ENCODE results near the gene ABHD5. TPM values are rescaled to one million over a fixed set of nuclear protein-coding genes. Genes with fewer than 3 reads are reported as not detected.
A peak's percentile ranks its signal among the peaks of the same experiment; 100 is the strongest.
"Not testable (repeated sequence)": the region's sequence is repeated elsewhere in the genome, so short reads cannot be mapped to it uniquely, and the experiment has no call there.

The ABHD5 gene
- total RNA-seq (10 to 100 TPM; 11.3 to 16.5 TPM), total RNA-seq (23.3 to 40.6 reads per million in 2 donors)

DNA sequence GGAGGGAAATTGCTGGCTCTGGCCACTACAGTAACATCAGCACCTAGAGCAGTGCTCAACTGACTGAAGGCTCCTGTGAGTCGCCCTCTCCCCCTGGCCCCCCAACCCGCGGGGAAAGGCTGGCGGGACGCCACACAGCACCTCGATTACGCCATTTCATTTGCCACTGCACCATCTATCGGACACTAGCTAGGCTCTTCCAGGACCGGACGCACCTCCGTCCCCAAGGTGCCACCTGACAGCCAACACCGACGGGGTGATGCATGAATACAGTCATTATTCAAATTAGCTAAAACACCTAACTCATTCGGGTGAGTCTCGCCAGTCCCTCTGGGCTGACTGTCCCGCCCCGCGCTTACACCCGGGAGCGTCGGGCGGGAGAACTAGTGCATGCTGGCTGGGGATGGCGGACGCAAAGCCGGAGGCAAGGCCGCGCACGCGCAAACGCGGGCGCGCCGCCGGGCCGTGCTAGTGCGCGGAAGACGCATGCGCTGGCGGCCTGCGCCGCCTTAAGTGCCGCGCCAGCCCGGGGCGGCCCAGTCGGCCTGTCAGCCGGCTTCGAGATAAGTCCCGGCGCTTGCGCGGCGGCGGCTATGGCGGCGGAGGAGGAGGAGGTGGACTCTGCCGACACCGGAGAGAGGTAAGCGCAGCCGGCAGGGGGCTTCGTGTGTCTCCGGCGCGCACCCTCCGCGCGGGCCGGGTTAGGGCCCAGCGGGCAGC, at the start of gene ABHD5:
TSS of gene ABHD5 (plus strand) at position 539 of the 720 bp plus-strand sequence. CDS start at position 594, 55 bp downstream.
- H3K9me3 ChIP-seq (ENCODE audit: control insufficient read depth, low read length, poor library complexity, severe bottlenecking), result no peaks in the 10 kb centered on the region
- peaks cover 2% of the 10 kb centered on the region for H3K36me3 Mint-ChIP-seq (ENCODE audit: low read depth)
- DNase-seq, result peak; percentile 93 to 98 (median 95)
- H3K27me3 Mint-ChIP-seq, result no peaks in the 10 kb centered on the region
- H3K4me1 Mint-ChIP-seq, result peaks cover 33% of the 10 kb centered on the region
- H3K4me3 Mint-ChIP-seq, result peak within 1 kb of the TSS; percentile 92
- ATAC-seq, result peak; percentile 95
- H3K27ac Mint-ChIP-seq, result peak within 1 kb of the TSS; percentile 92

GRCh38 chr3:43641306-43642114, 49.2 kb upstream of the ABHD5 start:
- H3K36me3 Mint-ChIP-seq (ENCODE audit: low read depth), result no peaks in the 10 kb centered on the region
- H3K27me3 Mint-ChIP-seq, result peaks cover 25% of the 10 kb centered on the region
- H3K27ac Mint-ChIP-seq, result no peak overlapping the region
- DNase-seq (no peak), ATAC-seq (no peak)
- no peaks in the 10 kb centered on the region for H3K9me3 ChIP-seq (ENCODE audit: control insufficient read depth, low read length, poor library complexity, severe bottlenecking)
- peaks cover 6% of the 10 kb centered on the region for H3K4me1 Mint-ChIP-seq
- H3K4me3 Mint-ChIP-seq, result no peak overlapping the region

- no peak overlapping the region for H3K4me3 Mint-ChIP-seq
- H3K27ac Mint-ChIP-seq, result no peak overlapping the region
- DNase-seq (no peak), ATAC-seq (no peak)
- H3K4me1 Mint-ChIP-seq, result no peaks in the 10 kb centered on the region
- peaks cover 19% of the 10 kb centered on the region for H3K27me3 Mint-ChIP-seq
- H3K9me3 ChIP-seq (ENCODE audit: control insufficient read depth, low read length, poor library complexity, severe bottlenecking), result no peaks in the 10 kb centered on the region
- no peaks in the 10 kb centered on the region for H3K36me3 Mint-ChIP-seq (ENCODE audit: low read depth)
These were observed 46.3 kb upstream of the ABHD5 start for GRCh38 chr3:43644443-43644842.

GRCh38 chr3:43647331-43648166, 43.2 kb upstream of the ABHD5 start:
- ATAC-seq, result no peak
- Mint-ChIP-seq H3K27ac (no peak overlapping the region), H3K4me1 (no peaks in the 10 kb centered on the region), H3K4me3 (no peak overlapping the region), H3K27me3 (peaks cover 28% of the 10 kb centered on the region), H3K36me3 (ENCODE audit: low read depth) (no peaks in the 10 kb centered on the region)
- DNase-seq, result no peak
- no peaks in the 10 kb centered on the region for H3K9me3 ChIP-seq (ENCODE audit: control insufficient read depth, low read length, poor library complexity, severe bottlenecking)

GRCh38 chr3:43648957-43649356, 41.8 kb upstream of the ABHD5 start:
- ATAC-seq, result no peak
- Mint-ChIP-seq H3K4me1 (no peaks in the 10 kb centered on the region), H3K4me3 (no peak overlapping the region), H3K36me3 (ENCODE audit: low read depth) (no peaks in the 10 kb centered on the region), H3K27me3 (peaks cover 26% of the 10 kb centered on the region), H3K27ac (no peak overlapping the region)
- no peaks in the 10 kb centered on the region for H3K9me3 ChIP-seq (ENCODE audit: control insufficient read depth, low read length, poor library complexity, severe bottlenecking)
- DNase-seq, result no peak

GRCh38 chr3:43649365-43649968, 41.3 kb upstream of the ABHD5 start:
- Mint-ChIP-seq H3K27ac (no peak overlapping the region), H3K27me3 (peaks cover 21% of the 10 kb centered on the region), H3K36me3 (ENCODE audit: low read depth) (no peaks in the 10 kb centered on the region), H3K4me3 (no peak overlapping the region), H3K4me1 (no peaks in the 10 kb centered on the region)
- DNase-seq, result no peak
- ATAC-seq, result no peak
- H3K9me3 ChIP-seq (ENCODE audit: control insufficient read depth, low read length, poor library complexity, severe bottlenecking), result no peaks in the 10 kb centered on the region

DNA sequence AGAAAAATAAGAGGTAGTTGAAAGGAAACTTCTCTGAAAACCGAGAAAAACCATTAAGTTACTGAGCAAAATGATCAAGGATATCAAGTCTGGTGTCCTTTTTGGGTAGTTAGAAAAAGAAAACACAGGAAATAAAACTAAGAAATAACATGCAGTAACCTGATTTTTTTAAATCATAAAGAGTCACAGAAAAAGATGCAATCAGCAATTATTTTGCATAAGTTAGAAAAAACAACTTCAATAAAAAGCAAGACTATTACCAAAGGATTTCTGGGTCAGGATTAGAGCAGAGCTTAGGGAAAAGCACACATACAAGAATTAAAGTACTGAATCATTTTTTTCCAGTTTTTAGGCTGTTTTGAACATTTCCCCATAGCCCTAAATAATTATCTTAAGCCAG, 40.4 kb upstream of the ABHD5 start:
- H3K4me1 Mint-ChIP-seq, result no peaks in the 10 kb centered on the region
- DNase-seq (no peak), ATAC-seq (no peak)
- H3K27ac Mint-ChIP-seq, result no peak overlapping the region
- no peaks in the 10 kb centered on the region for H3K36me3 Mint-ChIP-seq (ENCODE audit: low read depth)
- no peaks in the 10 kb centered on the region for H3K9me3 ChIP-seq (ENCODE audit: control insufficient read depth, low read length, poor library complexity, severe bottlenecking)
- no peak overlapping the region for H3K4me3 Mint-ChIP-seq
- H3K27me3 Mint-ChIP-seq, result peaks cover 15% of the 10 kb centered on the region

DNA sequence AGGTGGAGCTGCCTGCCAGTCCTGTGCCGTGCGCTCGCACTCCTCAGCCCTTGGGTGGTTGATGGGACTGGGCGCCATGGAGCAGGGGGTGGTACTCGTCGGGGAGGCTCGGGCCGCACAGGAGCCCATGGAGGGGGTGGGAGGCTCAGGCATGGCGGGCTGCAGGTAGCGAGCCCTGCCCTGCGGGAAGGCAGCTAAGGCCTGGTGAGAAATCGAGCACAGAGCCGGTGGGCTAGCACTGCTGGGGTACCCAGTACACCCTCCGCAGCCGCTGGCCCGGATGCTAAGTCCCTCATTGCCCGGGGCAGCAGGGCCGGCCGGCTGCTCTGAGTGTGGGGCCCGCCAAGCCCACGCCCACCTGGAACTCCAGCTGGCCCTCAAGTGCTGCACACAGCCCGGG, 34.3 kb upstream of the ABHD5 start:
- H3K27me3 Mint-ChIP-seq; DNase-seq; H3K4me1 Mint-ChIP-seq; H3K27ac Mint-ChIP-seq; ATAC-seq; H3K9me3 ChIP-seq (ENCODE audit: control insufficient read depth, low read length, poor library complexity, severe bottlenecking); H3K36me3 Mint-ChIP-seq (ENCODE audit: low read depth); H3K4me3 Mint-ChIP-seq: not testable (repeated sequence)

GRCh38 chr3:43659250-43659880, 31.4 kb upstream of the ABHD5 start:
- H3K4me3 Mint-ChIP-seq, result no peak overlapping the region
- H3K9me3 ChIP-seq (ENCODE audit: control insufficient read depth, low read length, poor library complexity, severe bottlenecking), result no peaks in the 10 kb centered on the region
- no peaks in the 10 kb centered on the region for H3K27me3 Mint-ChIP-seq
- no peak overlapping the region for H3K27ac Mint-ChIP-seq
- no peaks in the 10 kb centered on the region for H3K36me3 Mint-ChIP-seq (ENCODE audit: low read depth)
- DNase-seq (no peak), ATAC-seq (no peak)
- no peaks in the 10 kb centered on the region for H3K4me1 Mint-ChIP-seq

DNA sequence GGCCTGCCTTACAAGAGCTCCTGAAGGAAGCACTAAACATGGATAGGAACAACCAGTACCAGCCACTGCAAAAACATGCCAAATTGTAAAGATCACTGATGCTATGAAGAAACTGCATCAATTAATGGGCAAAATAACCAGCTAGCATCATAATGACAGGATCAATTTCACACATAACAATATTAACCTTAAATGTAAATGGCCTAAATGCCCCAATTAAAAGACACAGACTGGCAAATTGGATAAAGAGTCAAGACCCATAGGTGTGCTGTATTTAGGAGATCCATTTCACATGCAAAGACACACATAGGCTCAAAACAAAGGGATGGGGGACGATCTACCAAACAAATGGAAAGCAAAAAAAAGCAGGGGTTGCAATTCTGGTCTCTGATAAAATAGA, 29.4 kb upstream of the ABHD5 start:
- not testable (repeated sequence) for H3K36me3 Mint-ChIP-seq (ENCODE audit: low read depth); DNase-seq; H3K4me3 Mint-ChIP-seq; ATAC-seq; H3K27me3 Mint-ChIP-seq; H3K9me3 ChIP-seq (ENCODE audit: control insufficient read depth, low read length, poor library complexity, severe bottlenecking); H3K27ac Mint-ChIP-seq; H3K4me1 Mint-ChIP-seq

DNA sequence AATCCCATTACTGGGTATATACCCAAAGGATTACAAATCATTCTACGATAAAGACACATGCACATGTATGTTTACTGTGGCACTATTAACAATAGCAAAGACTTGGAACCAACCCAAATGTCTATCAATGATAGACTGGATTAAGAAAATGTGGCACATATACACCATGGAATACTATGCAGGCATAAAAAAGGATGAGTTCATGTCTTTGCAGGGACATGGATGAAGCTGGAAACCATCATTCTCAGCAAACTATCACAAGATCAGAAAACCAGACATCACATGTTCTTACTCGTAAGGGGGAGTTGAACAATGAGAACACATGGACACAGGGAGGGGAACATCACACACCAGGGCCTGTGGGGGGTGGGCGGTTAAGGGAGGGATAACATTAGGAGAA, 25.7 kb upstream of the ABHD5 start:
- H3K9me3 ChIP-seq (ENCODE audit: control insufficient read depth, low read length, poor library complexity, severe bottlenecking); ATAC-seq; H3K36me3 Mint-ChIP-seq (ENCODE audit: low read depth); H3K4me1 Mint-ChIP-seq; DNase-seq; H3K4me3 Mint-ChIP-seq; H3K27ac Mint-ChIP-seq: not testable (repeated sequence)
- peaks cover 15% of the 10 kb centered on the region for H3K27me3 Mint-ChIP-seq

- no peak for ATAC-seq
- H3K27ac Mint-ChIP-seq, result no peak overlapping the region
- DNase-seq, result no peak
- no peaks in the 10 kb centered on the region for H3K4me1 Mint-ChIP-seq
- H3K9me3 ChIP-seq (ENCODE audit: control insufficient read depth, low read length, poor library complexity, severe bottlenecking), result no peaks in the 10 kb centered on the region
- peaks cover 2% of the 10 kb centered on the region for H3K36me3 Mint-ChIP-seq (ENCODE audit: low read depth)
- H3K27me3 Mint-ChIP-seq, result peaks cover 41% of the 10 kb centered on the region
- H3K4me3 Mint-ChIP-seq, result no peak overlapping the region
These were observed 19.9 kb upstream of the ABHD5 start for GRCh38 chr3:43670635-43671522.

All from T-helper 17 cell (primary cell).